Medulla oblongata (tissue), 1 donor: Measurements from ENCODE around the gene THOC6.

Experiments
- DNase-seq: peaks from one replicate; pipeline ENCODE4 v3.0.0-alpha.2; 2015; ENCODE audit errors: extremely low spot score

The THOC6 gene

GRCh38 chr16:2991566-2992261 lies 32.1 kb upstream of the THOC6 start:
- no peak for DNase-seq

- no peak for DNase-seq
Observed at GRCh38 chr16:2992383-2993081, 31.3 kb upstream of the THOC6 start.

GRCh38 chr16:2996298-2996697 lies 27.5 kb upstream of the THOC6 start:
- no peak for DNase-seq

GRCh38 chr16:2999929-3000328 lies 23.9 kb upstream of the THOC6 start:
- DNase-seq: no peak

- DNase-seq: no peak
Observed at GRCh38 chr16:3000540-3000939, 23.3 kb upstream of the THOC6 start.

- DNase-seq: no peak
Observed at GRCh38 chr16:3001316-3001715, 22.5 kb upstream of the THOC6 start.

GRCh38 chr16:3003582-3004270 lies 20.1 kb upstream of the THOC6 start:
- DNase-seq: peak; percentile 99

GRCh38 chr16:3004319-3004718 lies 19.5 kb upstream of the THOC6 start:
- no peak for DNase-seq

- no peak for DNase-seq
Observed at GRCh38 chr16:3004781-3005284, 19.0 kb upstream of the THOC6 start.

- no peak for DNase-seq
Observed at GRCh38 chr16:3007059-3007956, 16.5 kb upstream of the THOC6 start.

- peak; percentile 45 for DNase-seq
Observed at GRCh38 chr16:3007957-3008689, 15.7 kb upstream of the THOC6 start.

GRCh38 chr16:3008690-3009037 lies 15.2 kb upstream of the THOC6 start:
- DNase-seq: no peak

- no peak for DNase-seq
Observed at GRCh38 chr16:3009568-3010390, 14.1 kb upstream of the THOC6 start.

- DNase-seq: no peak
Observed at GRCh38 chr16:3010510-3010909, 13.3 kb upstream of the THOC6 start.

GRCh38 chr16:3012246-3012645 lies 11.6 kb upstream of the THOC6 start:
- no peak for DNase-seq

- DNase-seq: no peak
Observed at GRCh38 chr16:3012828-3013420, 10.9 kb upstream of the THOC6 start, which contains the start of gene CLDN9. CLDN9 (plus strand) TSS chr16:3012923; CDS start chr16:3013363, 440 bp downstream.

GRCh38 chr16:3013491-3013951 lies 10.3 kb upstream of the THOC6 start:
- no peak for DNase-seq

GRCh38 chr16:3013998-3014690 lies 9.7 kb upstream of the THOC6 start:
- DNase-seq: no peak

- no peak for DNase-seq
Observed at GRCh38 chr16:3014971-3015370, 8.9 kb upstream of the THOC6 start.
